T47D (cell line): ENCODE measurements around the gene KRT23.

Experiments used
- DNase-seq, 2 experiments: peaks; one replicate each; pipeline versions ENCODE4 v3.0.0 to v3.0.0-alpha.2; 2011 to 2012; ENCODE audit warnings: low read depth in 1 of 2, low spot score in 1 of 2
- JUND ChIP-seq: IDR thresholded peaks from 2 replicates; pipeline ENCODE4 v1.6.1; 2012; ENCODE audit warnings: low read depth
- in situ Hi-C: cut with HindIII; loops from 2 replicates; pipeline ENCODE4 v1.10.0; 2016; ENCODE audit warnings: low sequenced_read_pairs, low pct_unique_long_range_greater_than_20kb

KRT23 gene

GRCh38 chr17:40895106-40895730 lies 42.2 kb downstream of the KRT23 start:
- no peak for TF ChIP-seq JUND
- DNase-seq = no peak
- in situ Hi-C loops = no loop called here

- in situ Hi-C loops = no loop called here
- TF ChIP-seq JUND = no peak
- DNase-seq = no peak
Measured at GRCh38 chr17:40888196-40888720, 49.2 kb downstream of the KRT23 start.

GRCh38 chr17:40886090-40886489 lies 51.4 kb downstream of the KRT23 start:
- TF ChIP-seq JUND = no peak
- no peak for DNase-seq
- in situ Hi-C loops = no loop called here

- DNase-seq = peak in 1 of 2 experiments; percentile 35
- TF ChIP-seq JUND = no peak
- in situ Hi-C loops = no loop called here
Measured at GRCh38 chr17:40884708-40885512, 52.5 kb downstream of the KRT23 start, which contains the start of gene KRT20. TSS of gene KRT20 (minus strand) at chr17:40885242. CDS start at chr17:40885185, 57 bp downstream.

- DNase-seq = no peak
- in situ Hi-C loops = no loop called here
- no peak for TF ChIP-seq JUND
Measured at GRCh38 chr17:40883626-40884334, 53.7 kb downstream of the KRT23 start.

GRCh38 chr17:40883031-40883430 lies 54.4 kb downstream of the KRT23 start:
- no peak for TF ChIP-seq JUND
- in situ Hi-C loops = no loop called here
- no peak for DNase-seq

GRCh38 chr17:40879026-40879425 lies 58.4 kb downstream of the KRT23 start:
- DNase-seq = no peak
- in situ Hi-C loops = no loop called here

GRCh38 chr17:40878044-40878443 lies 59.4 kb downstream of the KRT23 start:
- no peak for DNase-seq
- TF ChIP-seq JUND = no peak
- in situ Hi-C loops = no loop called here

More at GRCh38 chr17:40879026-40879425, 58.4 kb downstream of the KRT23 start:
- no peak for TF ChIP-seq JUND

GRCh38 chr17:40873801-40874200 lies 63.6 kb downstream of the KRT23 start:
- TF ChIP-seq JUND = no peak
- no peak for DNase-seq
- in situ Hi-C loops = no loop called here

GRCh38 chr17:40873255-40873654 lies 64.2 kb downstream of the KRT23 start:
- TF ChIP-seq JUND = no peak
- DNase-seq = no peak
- in situ Hi-C loops = no loop called here
